A549 (cell line): ENCODE results near the gene ELOVL3.

Experiments used
- CEBPB ChIP-seq, 2 experiments: fragments of >200 bp in 1 of 2; sonication (Bioruptor Twin) in 1 of 2; formaldehyde crosslinking in 1 of 2; IDR thresholded peaks; 2 replicates each; pipeline ENCODE4 v1.6.1; 2012 to 2016
- CHD2 ChIP-seq: fragments of 150-350 bp; IDR thresholded peaks from 2 replicates; pipeline ENCODE4 v1.6.1; 2014; ENCODE audit warnings: low read length; ENCODE audit not compliant: partially characterized antibody
- CHD4 ChIP-seq: fragments of 200-600 bp; sonication (generic); IDR thresholded peaks from 2 replicates; pipeline ENCODE4 v1.6.1; 2016; ENCODE audit warnings: antibody characterized with exemption, mild to moderate bottlenecking, borderline replicate concordance
- CTCF ChIP-seq: fragments of >200 bp; sonication (Bioruptor Twin); formaldehyde crosslinking; IDR thresholded peaks from 3 replicates; pipeline ENCODE4 v1.5.1; 2016
- EP300 ChIP-seq, 2 experiments: fragments of >200 bp; sonication (Bioruptor Twin); formaldehyde crosslinking; IDR thresholded peaks; 2 replicates in 1 of 2; 3 replicates in 1 of 2; pipeline ENCODE4 v1.6.1; 2016 to 2017
- GATA3 ChIP-seq: IDR thresholded peaks from 2 replicates; pipeline ENCODE4 v1.6.1; 2012; ENCODE audit warnings: borderline replicate concordance
- JUN ChIP-seq, 2 experiments: fragments of >200 bp; sonication (Bioruptor Twin); formaldehyde crosslinking; IDR thresholded peaks; 2 replicates in 1 of 2; 3 replicates in 1 of 2; pipeline ENCODE4 v1.6.1; 2016 to 2017
- KDM1A ChIP-seq: fragments of 200-600 bp; sonication (generic); IDR thresholded peaks from 2 replicates; pipeline ENCODE4 v1.6.1; 2016; ENCODE audit warnings: low read depth, mild to moderate bottlenecking
- KDM5A ChIP-seq: fragments of 200-600 bp; sonication (generic); IDR thresholded peaks from 2 replicates; pipeline ENCODE4 v1.6.1; 2016; ENCODE audit warnings: antibody characterized with exemption, mild to moderate bottlenecking
- POLR2A ChIP-seq: IDR thresholded peaks from 2 replicates; pipeline ENCODE4 v1.6.1; 2012; ENCODE audit warnings: mild to moderate bottlenecking, low read length
- REST ChIP-seq: fragments of 200-600 bp; sonication (generic); IDR thresholded peaks from 2 replicates; pipeline ENCODE4 v1.6.1; 2016; ENCODE audit warnings: antibody characterized with exemption, mild to moderate bottlenecking, moderate library complexity
- RNF2 ChIP-seq: fragments of 200-600 bp; sonication (generic); IDR thresholded peaks from 2 replicates; pipeline ENCODE4 v1.6.1; 2016; ENCODE audit warnings: low read depth, mild to moderate bottlenecking, antibody characterized with exemption, moderate library complexity, borderline replicate concordance
- TF ChIP-seq, protein P1 (sequence below): IDR thresholded peaks from 2 replicates; pipeline ENCODE4 v1.6.1; 2012
- TF ChIP-seq, protein P2 (sequence below): IDR thresholded peaks from 2 replicates; pipeline ENCODE4 v1.6.1; 2012; ENCODE audit warnings: low read depth, borderline replicate concordance

DNA sequence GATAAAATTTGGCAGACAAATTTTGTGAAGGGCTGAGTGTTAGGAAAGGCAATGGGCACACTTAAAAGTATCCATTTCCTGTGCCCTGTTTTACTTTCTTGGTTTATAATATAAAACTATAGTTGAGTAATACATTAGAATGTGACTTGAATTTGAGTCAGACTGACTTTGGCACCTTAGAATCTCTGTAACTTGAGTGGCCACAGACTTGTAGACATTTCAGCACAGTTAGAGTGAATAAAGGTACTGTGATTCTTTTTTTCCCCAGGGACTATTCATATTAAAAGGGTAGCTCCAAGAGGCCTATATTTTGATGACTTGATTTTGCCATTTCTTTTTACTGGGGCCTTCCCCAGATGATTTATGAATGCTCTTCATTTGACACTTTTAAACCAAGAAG, 41.6 kb downstream of the ELOVL3 start:
- TF ChIP-seq GATA3 (no peak), CEBPB (IDR thresholded peaks at IDR 0.05) (no peak), CTCF (no peak), KDM1A (no peak), CHD4 (no peak), EP300 (IDR thresholded peaks at IDR 0.05) (no peak), POLR2A (no peak), RNF2 (no peak), KDM5A (no peak), REST (no peak), JUN (IDR thresholded peaks at IDR 0.05) (no peak), CHD2 (no peak)
- TF ChIP-seq, protein P1, sequence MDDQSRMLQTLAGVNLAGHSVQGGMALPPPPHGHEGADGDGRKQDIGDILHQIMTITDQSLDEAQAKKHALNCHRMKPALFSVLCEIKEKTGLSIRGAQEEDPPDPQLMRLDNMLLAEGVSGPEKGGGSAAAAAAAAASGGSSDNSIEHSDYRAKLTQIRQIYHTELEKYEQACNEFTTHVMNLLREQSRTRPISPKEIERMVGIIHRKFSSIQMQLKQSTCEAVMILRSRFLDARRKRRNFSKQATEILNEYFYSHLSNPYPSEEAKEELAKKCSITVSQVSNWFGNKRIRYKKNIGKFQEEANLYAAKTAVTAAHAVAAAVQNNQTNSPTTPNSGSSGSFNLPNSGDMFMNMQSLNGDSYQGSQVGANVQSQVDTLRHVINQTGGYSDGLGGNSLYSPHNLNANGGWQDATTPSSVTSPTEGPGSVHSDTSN = no peak
- TF ChIP-seq, protein P2, sequence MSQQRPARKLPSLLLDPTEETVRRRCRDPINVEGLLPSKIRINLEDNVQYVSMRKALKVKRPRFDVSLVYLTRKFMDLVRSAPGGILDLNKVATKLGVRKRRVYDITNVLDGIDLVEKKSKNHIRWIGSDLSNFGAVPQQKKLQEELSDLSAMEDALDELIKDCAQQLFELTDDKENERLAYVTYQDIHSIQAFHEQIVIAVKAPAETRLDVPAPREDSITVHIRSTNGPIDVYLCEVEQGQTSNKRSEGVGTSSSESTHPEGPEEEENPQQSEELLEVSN = no peak
